GM18505 (cell line): ENCODE data around the gene SBSN.

ENCODE experiments used
- ATAC-seq: cut with Tn5 transposase; IDR thresholded peaks from one replicate; pipeline ENCODE4 v1.9.1; 2021; ENCODE audit not compliant: unreplicated experiment
- POLR2A ChIP-seq: IDR thresholded peaks from 4 replicates; pipeline ENCODE4 v1.6.1; 2011; ENCODE audit warnings: borderline replicate concordance; ENCODE audit not compliant: insufficient read depth, insufficient read length; ENCODE audit errors: extremely low read depth

Gene SBSN, protein sequence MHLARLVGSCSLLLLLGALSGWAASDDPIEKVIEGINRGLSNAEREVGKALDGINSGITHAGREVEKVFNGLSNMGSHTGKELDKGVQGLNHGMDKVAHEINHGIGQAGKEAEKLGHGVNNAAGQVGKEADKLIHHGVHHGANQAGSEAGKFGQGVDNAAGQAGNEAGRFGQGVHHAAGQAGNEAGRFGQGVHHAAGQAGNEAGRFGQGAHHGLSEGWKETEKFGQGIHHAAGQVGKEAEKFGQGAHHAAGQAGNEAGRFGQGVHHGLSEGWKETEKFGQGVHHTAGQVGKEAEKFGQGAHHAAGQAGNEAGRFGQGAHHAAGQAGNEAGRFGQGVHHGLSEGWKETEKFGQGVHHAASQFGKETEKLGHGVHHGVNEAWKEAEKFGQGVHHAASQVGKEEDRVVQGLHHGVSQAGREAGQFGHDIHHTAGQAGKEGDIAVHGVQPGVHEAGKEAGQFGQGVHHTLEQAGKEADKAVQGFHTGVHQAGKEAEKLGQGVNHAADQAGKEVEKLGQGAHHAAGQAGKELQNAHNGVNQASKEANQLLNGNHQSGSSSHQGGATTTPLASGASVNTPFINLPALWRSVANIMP

DNA sequence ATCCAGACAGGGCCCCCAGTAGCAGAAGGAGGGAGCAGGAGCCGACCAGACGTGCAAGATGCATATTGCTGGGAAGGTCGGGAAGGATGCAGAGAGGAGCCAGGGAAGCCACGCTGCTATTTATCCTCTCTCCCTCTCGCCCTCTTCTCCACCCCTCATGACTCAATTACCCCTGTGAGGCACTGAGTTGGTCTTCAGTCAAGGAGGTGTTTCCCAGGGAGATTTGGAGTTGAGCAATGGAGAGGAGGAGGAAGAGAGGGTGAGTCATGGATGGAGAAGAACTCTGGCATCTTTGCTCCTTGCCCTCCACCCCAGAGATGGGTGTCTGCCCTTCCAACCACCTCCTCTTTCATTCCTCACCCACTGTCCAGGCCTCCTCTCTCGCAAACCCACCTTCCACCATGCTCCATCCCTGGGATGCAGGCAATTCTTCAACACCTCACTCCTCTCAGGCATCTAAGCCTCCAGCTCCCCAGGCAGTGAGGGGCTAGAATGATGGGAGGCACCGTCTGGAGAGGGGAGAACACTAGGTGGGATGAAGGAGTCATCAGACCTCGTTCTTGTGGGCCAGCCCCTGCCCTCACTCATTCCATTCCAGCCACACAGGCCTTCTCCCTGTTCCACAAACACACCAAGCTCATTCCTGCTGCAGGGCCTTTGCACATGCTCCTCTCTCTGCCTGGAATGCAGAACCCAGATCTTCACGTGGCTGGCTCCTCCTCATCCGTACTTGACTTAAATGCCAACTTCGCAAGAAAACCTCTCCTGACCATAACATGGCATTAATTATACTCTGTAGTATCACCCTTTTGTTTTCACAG, at the start of gene SBSN:
Gene SBSN (minus strand): TSS at position 94 of the 821 bp plus-strand sequence. CDS start 30 bp downstream, at position 64.
- ATAC-seq = no peak
- no peak for TF ChIP-seq POLR2A

DNA sequence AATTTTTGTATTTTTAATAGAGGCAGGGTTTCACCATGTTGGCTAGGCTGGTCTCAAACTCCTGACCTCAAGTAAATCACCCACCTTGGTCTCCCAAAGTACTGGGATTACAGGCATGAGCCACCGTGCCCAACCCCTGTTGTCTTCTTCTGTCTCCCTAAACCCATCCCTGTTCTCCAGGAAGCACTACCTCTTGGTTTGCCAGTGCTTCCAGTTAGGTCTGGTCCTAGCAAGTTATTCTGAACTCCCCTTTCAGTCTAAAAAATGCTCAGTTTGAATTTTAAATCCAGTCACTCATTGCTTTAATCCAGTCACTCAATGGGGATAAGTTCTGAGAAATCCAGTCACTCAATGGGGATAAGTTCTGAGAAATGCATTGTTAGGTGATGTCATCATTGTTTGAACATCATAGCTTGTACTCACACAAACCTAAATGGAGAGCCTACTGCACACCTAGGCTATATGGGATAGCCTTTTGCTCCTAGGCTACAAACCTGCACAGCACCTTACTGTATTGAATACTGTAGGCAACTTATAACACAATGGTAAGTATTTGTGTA, 43.4 kb upstream of the SBSN start:
- TF ChIP-seq POLR2A = no peak
- ATAC-seq = no peak

DNA sequence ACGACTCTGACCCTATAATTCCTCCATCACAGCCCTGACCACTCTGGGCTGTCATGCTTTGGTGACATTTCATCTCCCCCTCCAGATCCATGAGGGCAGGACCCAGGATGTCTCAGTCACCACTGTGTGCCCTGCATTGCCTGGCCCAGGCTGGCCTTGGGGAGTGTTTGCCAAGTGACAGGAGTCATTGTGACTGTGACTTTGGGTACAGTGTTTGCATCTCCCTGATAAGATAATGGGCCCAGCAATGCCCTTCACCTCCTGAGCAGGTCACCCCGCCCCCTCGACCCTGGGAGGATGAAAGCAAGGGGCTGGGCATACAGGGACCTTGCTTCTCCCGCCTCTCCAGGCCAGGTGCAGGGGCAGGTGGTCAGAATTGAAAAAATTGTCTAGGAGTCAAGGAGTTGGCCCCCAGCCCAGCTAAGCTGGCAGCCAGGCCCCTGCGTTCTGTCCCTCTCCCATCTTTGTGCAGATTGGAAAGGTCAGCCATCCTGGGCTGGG, 41.2 kb upstream of the SBSN start:
- ATAC-seq = no peak
- TF ChIP-seq POLR2A = no peak

DNA sequence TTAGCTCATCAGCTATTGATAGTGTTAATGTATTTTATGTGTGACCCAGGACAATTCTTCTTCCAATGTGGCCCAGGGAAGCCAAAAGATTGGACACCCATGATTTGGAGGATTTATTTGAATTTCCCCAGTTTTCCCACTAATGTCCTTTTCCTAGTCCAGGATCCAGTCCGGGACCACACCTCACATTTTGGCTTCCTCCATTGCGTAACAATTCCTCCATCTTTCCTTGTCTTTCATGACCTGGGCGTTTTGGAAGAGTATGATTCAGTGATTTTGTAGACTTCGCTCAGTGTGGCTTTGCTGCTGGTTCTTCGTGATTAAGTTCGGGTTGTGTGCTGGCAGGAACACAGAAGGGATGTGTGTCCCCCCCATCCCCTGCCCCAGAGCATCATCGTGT, 38.6 kb upstream of the SBSN start:
- no peak for ATAC-seq
- no peak for TF ChIP-seq POLR2A

DNA sequence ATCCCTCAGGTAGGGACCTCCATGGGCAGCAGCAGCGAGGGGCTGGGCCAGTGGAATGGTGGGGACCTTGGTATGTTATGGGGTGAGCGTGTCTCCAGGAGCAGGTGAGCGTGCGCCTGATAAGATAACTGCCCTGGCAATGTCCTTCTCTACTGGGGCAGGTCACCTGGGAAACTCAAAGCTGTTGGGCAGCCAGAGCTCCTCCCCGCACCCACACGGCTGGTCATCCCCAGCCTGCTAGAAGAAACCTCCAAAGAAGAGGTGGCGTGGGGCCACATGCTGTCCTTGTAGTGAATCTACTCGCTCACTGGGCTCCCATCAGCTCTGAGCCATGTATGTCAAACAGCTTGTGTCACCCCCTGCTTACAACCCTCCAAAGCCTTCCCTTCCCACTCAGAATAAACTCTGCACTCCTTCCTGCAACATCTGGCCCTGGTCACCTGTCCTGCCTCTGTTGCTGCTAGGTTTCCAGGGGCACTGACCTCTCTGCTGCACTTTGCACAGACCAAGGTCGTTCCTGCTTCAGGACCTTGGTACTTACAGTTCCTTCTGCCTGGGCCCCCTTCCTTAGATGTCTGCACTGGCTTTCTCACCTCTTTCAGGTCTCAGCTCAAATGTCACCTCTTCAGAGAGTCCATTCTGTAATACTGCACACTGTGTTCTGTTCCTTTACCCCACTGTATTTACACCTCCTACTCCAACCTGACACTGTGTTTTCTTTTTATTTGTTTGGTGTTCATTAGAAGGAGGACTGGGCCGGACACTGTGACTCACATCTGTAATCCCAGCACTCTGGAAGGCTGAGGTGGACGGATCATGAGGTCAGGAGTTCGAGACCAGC, 37.1 kb upstream of the SBSN start:
- ATAC-seq = no peak
- no peak for TF ChIP-seq POLR2A

DNA sequence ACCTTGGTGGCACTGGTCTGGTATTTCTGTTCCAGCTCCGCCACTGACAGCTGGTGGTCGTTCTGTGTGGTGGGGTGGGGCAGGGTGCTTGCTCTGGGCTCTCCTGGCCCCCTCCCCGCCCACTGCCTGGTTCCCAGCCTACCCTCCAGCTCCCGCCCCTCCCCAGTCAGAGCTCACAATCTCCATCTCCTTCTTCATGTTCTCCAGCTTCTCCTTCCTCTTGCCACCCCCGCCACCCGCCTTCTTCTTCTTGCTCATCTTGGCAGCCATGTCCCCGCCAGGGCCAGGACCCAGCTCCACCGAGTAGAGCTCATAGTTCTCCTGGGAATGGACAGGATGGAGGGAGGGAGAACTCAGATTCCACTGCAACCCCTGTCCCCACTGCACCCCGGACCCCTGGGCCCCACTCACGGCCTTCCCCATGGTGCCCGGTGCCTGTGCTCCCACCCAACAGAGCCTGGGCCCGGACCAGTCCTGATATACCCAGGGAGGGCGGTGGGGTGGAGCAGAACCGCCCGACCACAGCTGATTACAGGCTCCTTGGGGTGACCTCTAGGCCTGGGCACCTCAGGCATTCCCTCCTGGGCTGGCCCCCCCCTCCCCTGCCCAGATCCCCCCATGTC, 35.2 kb upstream of the SBSN start, which contains the start of gene ATP4A:
Gene ATP4A (minus strand): TSS at position 452 of the 623 bp plus-strand sequence. CDS start 29 bp downstream, at position 423.
- no peak for TF ChIP-seq POLR2A
- no peak for ATAC-seq

DNA sequence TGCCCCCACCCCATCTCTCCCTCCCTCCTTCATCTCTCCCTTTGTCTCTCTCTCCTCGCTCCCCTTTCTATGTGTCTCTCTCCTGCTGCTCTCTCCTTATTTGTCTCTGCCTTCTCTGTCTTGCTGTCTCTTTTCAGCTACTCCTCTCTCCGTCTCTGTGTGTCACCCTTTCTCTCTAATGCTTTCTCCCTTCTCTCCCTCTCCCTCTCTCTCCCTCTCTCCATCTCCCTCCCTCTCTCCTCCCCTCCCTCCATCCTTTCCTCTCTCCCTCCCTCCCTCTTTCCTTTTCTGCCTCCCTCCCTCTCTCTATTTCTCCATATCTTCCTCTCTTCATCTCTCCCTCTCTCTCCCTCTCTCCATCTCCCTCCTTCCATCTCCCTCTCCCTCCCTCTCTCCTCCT, 34.7 kb upstream of the SBSN start:
- TF ChIP-seq POLR2A = no peak
- ATAC-seq = no peak

DNA sequence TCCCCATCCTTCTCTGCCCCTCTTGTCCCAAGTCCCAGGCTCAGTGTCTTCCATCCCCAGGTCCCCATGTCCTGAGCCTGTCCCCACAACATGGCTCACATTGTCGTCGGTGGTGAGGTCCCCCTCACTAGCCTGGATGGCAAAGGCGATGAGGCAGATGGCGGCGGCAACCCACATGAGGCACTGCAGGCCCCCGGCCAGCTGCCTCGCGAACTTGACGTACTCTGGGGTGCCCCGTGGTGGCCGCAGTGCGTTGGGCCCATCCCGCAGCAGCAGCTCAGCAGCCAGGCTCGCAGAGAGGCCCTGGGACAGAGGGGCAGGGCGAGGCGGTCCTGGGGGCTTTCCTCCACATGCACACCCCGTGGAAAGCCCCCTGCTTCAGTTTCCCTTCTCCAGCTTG, 34.2 kb upstream of the SBSN start:
- no peak for TF ChIP-seq POLR2A

DNA sequence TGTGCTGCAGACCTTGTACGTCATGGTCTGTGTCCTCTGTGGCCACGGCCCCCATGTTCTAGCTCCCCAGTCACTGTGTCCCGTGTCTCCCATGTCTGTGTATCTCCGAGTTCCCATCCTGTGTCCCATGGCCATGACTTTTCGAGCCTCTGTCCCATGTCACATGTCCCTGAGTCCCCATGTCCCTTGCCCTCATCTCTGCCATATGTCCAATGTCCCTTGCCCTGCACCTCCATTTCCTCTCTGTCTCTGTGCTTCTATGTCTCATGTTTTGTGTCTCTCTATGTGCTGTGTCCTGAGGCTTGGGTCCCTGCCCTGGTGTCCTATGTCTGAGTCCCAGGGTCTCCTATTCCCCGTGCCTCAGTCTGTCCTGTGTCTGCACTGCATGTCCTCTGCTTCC, 33.3 kb upstream of the SBSN start:
- no peak for TF ChIP-seq POLR2A
- ATAC-seq = no peak

More for the DNA sequence above, 34.2 kb upstream of the SBSN start:
- ATAC-seq = no peak

DNA sequence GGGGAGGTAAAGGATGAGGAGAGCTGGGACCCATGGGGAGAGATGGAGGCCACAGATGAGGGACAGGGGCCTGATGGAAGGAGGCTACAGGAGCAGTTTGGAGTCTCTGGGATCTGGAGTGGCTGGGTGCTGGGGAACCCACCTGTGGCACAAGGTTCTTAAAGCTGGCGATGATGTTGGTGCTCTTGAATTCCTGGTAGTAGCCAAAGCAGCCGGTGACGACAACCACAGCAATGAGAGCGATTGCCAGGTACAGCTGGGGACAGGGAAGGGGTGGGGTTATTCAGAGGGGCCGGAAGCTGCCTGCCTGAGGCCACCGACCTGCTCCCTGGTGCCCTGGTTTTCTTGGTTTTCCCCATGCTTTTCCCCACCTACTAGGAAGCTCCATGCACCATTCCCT, 32.6 kb upstream of the SBSN start:
- no peak for TF ChIP-seq POLR2A
- ATAC-seq = no peak

DNA sequence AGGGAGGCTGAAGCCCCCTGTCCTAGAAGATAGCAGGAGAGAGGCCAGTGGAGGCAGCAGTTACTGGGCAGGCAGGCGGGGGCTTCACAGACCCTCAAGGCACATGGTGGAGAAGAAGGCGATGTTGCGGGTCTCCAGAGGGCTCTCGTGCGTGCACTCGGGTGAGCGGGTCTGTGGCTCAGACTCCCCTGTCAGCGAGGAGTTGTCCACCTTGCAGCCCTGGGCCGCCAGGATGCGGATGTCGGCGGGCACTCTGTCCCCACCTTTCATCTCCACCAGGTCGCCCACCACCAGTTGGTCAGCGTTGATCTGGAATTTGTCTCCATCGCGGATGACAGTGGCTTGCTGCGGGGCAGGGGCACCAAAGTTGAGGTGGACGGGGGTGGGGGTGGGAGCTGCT, 32.2 kb upstream of the SBSN start:
- no peak for ATAC-seq
- no peak for TF ChIP-seq POLR2A

DNA sequence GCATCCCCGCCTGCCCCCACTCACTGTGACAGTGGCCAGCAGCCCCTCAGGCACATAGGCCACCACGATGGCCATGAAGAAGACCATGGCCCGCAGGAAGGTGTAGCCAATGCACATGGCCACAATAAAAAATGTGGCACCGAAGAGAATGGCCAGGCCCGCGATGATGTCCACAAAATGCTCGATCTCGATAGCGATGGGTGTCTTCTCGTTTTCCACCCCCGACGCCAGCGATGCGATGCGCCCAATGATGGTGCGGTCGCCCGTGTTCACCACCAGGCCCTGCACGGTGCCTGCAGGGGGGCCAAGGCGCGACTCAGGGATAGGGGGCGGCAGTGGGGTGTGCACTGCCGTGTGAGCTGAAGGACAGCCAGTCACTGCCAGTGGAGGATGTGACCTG, 31.7 kb upstream of the SBSN start:
- no peak for TF ChIP-seq POLR2A
- no peak for ATAC-seq
